SW480 (cell line): ENCODE measurements around the gene ARHGAP28.

Experiments used
- DNase-seq: peaks from one replicate; pipeline ENCODE4 v3.0.0-alpha.2; 2016; ENCODE audit warnings: low spot score

ARHGAP28 gene, protein sequence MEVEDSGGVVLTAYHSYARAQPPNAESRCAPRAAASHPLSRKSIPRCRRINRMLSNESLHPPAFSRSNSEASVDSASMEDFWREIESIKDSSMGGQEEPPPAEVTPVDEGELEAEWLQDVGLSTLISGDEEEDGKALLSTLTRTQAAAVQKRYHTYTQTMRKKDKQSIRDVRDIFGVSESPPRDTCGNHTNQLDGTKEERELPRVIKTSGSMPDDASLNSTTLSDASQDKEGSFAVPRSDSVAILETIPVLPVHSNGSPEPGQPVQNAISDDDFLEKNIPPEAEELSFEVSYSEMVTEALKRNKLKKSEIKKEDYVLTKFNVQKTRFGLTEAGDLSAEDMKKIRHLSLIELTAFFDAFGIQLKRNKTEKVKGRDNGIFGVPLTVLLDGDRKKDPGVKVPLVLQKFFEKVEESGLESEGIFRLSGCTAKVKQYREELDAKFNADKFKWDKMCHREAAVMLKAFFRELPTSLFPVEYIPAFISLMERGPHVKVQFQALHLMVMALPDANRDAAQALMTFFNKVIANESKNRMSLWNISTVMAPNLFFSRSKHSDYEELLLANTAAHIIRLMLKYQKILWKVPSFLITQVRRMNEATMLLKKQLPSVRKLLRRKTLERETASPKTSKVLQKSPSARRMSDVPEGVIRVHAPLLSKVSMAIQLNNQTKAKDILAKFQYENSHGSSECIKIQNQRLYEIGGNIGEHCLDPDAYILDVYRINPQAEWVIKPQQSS

DNA sequence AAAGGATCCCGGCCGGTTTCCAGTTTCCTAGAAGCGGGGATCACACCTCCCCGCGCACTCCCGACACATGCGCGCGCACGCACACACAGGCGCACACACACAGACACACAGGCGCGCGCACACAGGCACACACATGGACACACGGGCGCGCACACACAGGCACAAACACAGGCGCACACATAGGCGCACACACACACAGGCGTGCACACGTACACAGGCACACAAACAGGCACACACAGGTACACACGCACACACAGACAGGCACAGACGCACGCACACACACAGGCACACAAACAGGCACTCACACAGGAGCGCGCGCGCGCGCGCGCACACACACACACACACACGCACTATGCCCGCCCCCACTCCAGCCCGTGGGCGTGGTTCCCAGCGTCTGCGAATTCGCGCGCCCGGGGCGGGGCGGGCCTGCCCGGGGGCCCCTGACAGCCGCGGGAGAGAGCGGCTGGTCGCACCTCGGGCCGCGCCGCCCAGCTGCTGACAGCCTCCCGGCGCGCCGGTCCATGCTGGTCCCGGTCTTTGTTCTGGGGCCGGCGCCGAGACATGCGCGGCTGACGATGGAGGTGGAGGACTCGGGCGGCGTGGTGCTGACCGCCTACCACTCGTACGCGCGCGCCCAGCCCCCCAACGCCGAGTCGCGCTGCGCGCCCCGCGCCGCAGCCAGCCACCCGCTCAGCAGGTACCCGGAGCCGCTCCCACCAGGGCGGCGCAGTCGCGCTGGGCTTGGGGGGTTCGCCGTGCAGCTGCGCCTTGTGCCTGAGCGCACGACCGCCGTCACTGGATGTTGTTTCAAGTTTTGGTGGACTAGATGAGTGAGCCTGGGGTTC lies at the start of gene ARHGAP28:
TSS of gene ARHGAP28 (plus strand) at position 470 of the 845 bp plus-strand sequence. CDS start at position 576, 106 bp downstream.
- DNase-seq: peak; percentile 88

DNA sequence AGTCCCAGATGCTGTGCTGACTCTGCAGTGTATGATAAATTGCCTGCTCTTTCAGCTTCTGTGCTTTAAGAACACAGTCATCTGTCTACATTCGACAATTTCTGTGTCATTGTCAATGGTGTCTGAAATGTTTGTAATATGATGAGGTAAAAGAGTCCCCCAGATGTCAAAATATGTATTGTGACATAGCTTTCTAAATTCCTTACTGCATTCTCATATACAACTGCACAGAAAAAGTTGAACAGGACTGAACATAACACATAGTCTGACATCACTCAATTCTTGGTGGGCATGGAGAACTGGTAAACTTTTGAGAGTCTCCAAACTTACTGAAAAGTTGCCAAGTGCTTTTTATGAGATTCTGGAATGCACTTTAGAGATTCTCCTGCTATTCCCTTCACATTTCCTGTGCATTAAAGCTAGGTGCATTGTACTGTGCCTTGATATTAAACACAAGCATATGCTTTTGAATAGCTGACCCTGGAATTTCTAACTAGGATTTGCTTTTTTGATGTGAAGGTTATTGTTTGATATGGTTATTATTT lies 48.1 kb upstream of the ARHGAP28 start:
- DNase-seq: no peak

DNA sequence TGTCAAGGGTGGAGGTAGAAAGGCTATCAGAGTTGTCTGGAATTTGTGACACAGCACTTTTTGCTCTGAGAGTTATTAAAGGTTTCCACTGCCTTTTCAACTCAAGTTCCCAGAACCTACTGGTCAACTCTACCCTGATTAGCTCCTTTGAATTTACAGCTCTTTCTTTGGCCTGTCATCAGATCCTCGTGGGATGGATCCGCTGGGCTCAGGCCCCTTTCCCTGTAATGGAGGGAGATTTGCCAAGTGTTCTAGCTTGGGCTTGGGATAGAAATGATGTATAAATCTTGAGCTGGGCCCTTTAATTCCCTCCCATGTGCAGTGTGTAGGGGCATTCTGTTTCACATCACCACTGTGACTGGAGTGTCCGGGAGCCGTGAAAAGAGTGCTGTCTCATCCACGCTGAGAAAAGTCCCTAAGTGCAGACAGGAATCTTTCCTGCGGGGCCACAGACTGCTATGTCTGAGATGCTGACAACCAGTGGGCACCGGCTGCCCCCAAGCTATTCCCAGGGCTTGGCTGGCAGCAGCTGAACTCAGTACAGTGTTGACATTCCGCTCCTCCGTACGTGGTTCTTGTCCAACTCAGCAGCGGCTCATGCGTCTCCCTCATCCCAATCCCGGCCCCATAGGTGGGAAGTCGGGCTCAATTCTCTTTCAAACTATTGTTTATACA lies 46.9 kb upstream of the ARHGAP28 start:
- DNase-seq: no peak

DNA sequence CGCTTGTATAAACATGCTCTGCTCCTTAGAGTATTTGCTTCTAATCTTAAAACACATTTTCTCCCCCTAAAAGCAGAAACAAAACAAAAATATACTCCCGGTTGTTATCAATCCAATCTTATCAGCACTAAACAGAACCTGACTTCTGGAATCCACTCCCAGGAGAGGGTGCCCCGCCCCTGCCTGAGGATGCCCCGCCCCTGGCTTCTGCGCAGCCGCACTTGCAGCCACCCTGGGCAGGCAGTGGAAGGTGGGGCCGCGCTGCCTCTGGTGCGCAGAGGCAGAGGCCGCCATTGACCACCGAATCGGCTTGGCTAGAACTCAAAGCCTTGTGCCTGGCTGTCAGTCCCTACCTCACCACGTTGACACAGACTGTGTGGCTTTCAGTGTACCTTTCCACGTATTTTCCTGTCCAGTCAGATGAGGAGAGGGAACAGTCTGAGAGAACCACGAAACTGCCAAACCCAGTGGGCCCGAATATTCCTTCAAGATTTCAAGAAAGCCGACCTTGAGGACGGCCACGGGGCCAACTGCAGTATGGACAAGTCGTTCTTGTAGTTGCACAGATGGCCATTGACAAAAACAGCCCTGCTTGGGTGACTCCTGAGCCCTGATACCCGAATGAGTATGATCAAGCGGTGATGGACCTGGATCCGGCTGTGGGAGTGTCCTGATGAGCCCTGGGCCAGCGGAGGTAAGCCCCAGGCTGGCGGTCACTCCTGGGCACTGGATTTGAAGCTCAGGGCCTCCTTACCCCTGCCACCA lies 46.2 kb upstream of the ARHGAP28 start:
- no peak for DNase-seq

DNA sequence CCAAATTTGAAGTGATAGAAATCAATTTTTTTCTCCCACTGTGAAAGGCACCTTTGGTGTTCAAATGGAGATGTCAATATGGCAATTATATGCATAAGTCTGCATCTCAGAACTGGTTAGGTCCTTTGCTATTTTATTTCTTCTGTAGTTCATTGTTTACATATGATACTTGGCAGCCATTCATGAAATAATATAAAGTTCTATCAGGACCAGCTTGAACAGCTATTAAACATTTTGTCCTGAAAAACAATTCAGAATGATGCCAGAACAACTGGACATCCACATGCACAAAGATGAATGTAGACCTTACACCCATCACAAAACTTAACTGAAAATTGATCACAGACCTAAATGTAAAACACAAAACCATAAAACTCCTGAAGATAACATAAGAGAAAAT lies 41.8 kb upstream of the ARHGAP28 start:
- DNase-seq: no peak

DNA sequence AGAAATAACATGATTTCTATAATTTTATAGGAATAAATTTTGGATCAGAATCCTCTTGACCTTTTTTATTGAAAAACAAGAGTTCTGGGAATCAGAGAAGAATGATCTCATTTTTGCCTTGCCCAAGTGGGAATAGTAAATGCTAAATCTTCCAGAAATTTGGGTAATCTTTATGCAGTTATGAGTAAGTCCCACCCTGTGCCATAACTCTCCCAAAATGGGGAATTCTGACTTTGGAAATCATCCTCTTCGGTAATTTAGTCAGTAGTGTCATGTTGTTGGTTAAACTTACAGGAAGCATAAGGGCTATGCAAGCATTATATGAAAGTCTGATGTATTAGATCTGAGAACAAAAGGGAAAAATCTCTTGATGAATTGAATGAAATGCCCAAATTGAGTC lies 20.6 kb upstream of the ARHGAP28 start:
- no peak for DNase-seq

DNA sequence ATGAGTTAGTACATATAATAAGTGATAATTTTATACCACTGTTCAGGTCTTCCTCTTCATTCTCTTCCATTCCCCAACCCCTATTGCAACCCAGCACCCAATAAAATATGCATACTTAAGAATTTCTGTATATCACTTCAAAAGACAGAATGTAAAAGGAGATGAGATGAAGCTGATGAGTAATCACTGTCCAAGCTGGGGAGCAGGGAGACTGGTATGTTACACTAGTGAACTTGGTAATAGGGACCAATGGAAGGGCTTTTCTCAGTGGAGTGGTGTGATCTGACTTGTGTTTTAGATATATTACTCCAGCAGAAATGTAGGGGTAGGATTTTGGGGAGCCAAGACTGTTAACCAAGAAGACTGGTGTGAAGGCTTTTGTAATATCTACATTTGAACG lies 18.0 kb upstream of the ARHGAP28 start:
- no peak for DNase-seq

DNA sequence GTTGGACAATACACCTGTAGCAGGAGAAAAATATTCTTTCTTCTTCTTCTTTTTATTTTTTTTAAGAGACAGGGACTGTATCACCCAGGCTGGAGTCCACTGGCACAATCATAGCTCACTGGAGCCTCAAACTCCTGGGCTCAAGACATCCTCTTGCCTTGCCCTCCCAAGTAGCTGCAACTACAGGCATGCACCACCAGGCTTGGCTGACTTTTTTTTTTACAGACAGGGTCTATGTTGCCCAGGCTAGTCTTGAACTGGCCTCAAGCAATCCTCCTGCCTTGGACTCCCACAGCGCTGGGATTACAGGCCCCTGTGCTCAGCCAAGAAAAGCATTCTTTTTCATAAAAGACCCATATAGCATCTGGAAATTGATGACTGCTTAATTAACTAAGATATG lies 17.1 kb upstream of the ARHGAP28 start:
- DNase-seq: no peak

DNA sequence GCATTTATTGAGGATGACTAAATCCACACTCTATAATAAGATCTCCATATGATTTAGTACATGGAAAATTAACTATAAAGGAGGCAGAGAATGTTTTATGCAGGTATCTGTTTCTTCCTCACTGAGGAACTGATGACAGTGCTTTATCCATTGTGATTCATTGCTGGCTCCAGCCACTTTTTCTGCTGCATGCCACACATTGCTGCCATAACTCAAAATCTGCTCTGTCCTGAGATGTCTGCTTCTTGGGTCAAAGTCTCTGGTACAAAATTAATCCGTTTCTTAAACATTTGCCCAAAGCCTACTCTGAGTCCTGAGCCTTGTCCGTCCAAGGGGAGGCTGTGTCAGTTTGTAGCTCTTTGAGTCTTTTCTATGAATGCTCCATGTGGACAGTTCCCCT lies 15.5 kb upstream of the ARHGAP28 start:
- DNase-seq: no peak

DNA sequence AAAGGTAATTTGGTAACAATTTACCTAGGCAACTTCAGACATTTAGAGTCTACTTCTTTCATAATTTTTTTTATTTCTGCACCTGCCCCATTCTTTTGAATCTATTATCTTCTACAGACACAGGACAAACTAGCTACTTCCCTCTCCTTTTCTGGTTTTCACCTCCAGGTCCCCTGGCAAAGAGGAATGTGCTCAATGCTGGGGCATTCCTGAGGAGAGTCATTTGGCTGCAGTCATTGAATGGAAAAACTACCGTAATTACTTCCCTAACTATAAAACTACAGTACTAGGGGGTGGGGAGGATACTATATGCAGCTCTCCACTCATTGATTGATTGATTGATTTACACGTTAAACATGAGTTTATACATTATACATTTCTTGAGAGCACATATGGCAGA lies 11.2 kb upstream of the ARHGAP28 start:
- no peak for DNase-seq

DNA sequence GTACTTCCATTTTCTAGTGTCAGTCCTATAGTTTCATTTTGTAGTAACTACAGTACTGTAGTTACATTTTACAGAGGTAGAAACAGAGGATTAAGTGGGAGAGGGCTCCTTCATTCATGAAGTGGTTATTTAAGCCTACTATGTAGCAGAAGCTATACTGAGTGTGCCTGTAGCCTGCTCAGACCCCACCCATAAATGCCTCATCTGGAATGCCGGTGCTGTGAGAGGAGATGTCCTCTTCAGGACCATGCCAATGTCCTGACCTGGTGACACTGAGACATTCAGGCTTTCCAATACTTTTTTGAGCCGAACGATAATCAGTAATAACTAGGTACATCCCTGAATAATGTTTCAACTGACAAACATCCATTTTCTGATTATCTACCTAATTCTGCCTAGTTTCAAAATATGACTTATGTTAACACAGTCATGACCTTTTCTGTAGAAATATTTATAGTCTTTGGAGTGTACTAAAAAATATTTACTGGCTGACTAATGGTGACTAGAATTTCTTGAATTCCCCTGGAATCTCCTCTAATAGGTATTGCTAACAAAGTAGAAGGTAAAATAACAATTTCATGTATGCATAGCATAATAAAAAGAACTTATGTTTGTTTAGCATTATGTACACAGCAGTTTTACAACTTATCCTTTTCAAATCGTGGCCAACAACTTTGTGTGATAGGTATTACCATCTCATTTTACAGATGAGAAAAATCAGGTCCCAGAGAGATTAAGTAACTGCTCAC lies 10.2 kb upstream of the ARHGAP28 start:
- DNase-seq: no peak

DNA sequence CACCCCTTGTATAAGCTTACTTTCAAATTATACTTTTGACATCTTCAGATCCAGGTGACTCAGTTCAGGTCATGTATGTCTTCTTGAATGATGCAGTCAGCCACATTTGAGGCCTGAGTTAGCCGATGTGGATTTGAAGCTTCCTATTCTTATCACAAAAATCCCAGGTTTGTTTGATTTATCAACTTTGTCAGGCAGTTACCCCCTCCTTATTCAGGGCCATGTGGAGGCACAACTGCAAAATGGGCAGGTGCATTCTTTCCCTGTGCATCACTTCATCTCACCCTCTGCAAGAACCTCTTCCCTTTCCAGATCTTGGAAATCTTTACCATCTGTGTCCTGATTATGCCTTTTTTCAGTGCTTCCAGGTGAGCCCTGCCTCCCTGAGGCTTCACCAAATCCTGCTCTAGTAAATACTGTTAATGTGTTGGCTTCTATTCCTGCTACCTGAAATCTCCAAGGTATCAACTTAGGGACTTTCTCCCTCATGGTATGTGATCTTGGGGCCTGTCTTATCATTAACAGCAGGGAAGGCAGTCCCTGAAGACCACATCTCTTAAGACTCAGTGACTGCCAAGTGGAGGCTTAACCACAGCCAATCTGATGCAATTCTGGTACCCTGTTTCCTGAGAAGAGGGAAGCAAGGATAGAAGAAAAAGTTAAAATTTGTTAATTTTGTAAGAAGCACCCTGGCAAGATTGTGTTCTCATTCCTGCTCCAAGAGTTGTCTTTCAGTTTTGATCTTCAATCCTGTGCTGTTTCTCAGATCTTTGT lies 9.4 kb upstream of the ARHGAP28 start:
- no peak for DNase-seq

DNA sequence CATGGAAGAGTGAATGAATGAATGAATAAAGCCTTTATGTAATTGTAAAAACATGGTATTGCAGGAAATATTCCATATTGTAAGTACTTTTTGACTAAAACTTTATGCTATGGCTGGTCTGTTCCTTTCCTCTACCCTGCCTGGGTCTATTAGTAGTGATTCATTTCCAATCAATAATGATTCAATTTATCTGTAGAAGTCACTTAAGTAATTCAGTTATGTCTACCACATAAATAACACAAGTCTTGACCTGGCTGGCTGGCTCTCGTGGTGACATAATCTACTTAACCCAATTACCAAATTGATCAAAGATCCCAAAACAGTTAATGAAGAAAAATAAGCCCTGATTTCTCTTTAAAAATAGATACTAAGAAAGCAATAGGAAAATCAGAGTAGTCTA lies 7.8 kb upstream of the ARHGAP28 start:
- DNase-seq: no peak

DNA sequence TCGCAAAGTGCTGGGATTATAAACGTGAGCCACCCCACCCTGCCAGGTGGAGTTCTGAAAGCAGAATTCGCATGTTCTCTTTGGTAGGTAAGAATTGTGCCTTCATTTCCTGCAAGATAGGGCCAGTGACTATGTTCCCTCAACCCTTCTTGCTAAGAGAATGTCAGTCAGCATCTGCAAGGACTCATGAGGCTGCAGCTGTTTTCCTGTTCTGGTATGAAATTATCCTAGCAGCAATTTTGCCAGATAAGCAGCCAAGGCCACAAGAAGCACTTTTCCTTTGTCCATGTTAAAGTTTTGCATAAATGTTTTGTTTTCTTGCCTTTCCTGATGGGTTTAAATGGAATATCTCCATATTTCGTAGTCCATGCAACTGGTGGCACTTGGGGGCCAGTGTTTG lies 6.8 kb upstream of the ARHGAP28 start:
- no peak for DNase-seq

DNA sequence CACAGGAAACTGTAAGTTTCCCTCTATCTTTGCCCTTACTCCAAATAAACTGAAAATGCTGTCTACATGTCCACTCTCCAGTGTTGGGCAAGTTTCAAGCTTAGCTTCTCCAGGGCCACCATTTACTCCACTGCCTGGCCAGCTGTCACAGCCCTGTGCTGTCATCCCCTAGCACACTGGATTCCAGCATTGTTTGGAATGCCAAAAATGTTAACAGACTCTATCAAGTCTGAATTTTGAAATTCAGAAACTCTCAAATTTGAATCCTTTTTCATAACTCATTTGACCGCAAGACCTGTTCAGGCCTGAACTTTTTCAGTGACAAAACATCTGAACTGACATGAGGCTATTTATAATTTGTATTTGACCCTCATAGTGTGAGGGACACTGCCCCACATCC lies 5.2 kb upstream of the ARHGAP28 start:
- DNase-seq: no peak

DNA sequence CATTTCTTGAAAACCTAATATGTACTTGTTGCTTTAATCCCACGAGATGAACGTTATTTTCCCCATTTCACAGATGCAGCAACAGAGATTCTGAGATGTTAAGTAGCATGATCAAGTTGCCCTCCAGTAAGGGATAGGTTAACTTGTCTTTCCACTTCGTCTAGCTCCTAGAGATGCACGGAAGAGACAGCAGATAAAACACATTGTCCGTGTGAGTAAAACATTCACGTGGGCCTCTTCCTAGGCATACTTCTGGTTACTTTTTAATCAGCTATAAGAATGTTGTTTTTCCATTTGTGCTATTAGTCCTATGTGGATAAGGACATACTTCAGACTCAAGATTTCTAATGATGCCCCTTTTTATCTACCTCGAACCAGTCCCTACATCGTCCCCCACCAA lies 1.2 kb upstream of the ARHGAP28 start:
- no peak for DNase-seq

DNA sequence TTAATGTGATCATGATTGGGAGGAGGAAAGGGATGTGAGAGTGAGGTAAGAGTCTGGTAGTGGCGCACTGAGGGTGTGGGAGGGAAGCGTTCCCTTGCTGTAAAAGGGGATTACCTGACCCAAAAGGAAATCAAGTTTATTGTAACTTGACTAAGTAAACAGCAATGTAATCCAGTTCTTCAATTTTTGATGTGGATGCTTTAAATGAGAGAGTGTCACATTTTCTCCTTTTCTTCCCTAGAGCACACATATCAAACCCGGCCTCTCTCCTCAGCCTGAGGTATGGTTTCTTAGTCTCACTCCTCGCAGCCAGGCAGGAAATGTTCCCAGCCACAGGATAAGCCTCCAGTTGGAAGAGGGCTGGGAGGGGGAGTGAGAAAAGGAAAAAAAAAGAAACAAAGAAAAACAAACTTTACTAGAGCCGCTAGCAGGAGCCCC lies 688 bp upstream of the ARHGAP28 start:
- DNase-seq: no peak

DNA sequence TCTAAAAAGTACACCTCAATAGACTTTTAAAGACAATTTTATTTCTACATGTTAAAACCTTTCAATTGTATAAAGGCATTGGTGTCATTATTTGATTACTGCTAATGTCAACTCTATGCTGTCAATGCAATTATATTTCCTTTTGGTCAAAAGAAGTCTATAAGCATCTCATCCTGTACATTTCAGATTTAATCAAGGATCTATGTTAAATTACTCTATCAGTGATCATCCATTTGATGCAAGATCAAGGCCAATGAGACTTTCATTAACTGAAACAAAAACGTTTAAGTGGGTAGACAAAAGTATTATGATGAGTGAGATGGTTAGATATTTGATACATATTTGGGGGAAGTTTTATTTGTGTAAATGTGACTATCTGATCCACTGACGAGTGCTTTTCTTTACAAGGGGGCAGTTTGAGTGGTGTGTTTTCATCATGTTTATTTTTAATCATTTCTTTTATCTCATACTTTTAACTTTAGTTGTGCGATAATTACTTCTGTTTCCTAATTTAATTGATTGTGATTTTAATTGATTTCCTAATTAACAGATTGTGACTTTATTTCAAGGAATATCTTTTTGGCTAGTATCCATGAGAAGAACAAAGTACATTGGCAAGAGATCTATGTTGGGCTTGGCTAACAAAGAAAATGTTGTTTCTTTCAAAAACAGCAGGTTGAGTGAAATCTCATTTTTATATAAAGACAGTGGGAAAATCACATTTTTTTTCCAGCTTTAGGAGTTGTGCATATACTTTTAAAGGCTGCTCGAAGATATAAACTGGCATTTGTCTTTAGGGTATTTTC lies 1.1 kb downstream of the ARHGAP28 start:
- no peak for DNase-seq

DNA sequence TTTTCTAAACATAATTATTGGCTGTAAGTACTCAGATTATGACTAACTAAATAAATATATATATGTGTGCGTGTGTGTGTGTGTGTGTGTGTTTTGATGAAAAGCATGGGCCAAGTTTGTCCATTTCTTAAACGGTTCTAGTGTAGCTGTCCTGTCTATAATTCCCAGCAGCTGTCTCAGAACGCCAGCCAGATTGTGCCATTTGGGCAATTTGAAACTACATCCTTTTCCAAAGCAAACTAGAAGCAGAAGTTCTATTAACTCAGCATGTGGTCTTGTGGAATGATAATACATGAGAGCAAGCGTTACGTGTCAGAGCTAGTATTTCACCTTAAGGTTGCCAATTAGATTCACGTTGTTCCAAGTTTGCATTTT lies 1.7 kb downstream of the ARHGAP28 start:
- DNase-seq: no peak
